Fibroblast of lung (primary cell): ENCODE results near the gene ANKRD53. TPM values are rescaled to one million over a fixed set of nuclear protein-coding genes. Genes with fewer than 3 reads are reported as not detected.

Experiments
- DNase-seq, 2 donors: peaks; one replicate each; pipeline versions ENCODE4 v3.0.0 to v3.0.0-alpha.2; 2010; ENCODE audit warnings: low read depth in 2 of 2
- H2AFZ ChIP-seq: 2 replicates; pipeline ENCODE4 v1.5.1; 2012; ENCODE audit warnings: low read length, control low read depth, inconsistent platforms
- H3K27ac ChIP-seq: 2 replicates; pipeline ENCODE4 v1.5.1; 2011; ENCODE audit warnings: low read length, control low read depth; ENCODE audit not compliant: insufficient read depth
- H3K27me3 ChIP-seq: 2 replicates; pipeline ENCODE4 v1.5.1; 2011; ENCODE audit warnings: mild to moderate bottlenecking, low read length; ENCODE audit not compliant: control insufficient read depth, insufficient read depth
- H3K36me3 ChIP-seq: 2 replicates; pipeline ENCODE4 v1.5.1; 2011; ENCODE audit warnings: low read length; ENCODE audit not compliant: control insufficient read depth, insufficient read depth
- H3K4me1 ChIP-seq: 2 replicates; pipeline ENCODE4 v1.5.1; 2011; ENCODE audit warnings: low read length; ENCODE audit not compliant: control insufficient read depth, insufficient read depth; ENCODE audit errors: extremely low read depth
- H3K4me2 ChIP-seq: 2 replicates; pipeline ENCODE4 v1.5.1; 2011; ENCODE audit warnings: low read length, control low read depth; ENCODE audit not compliant: insufficient read depth; ENCODE audit errors: extremely low read depth
- H3K4me3 ChIP-seq, 4 experiments: fragments of 200-600 bp in 1 of 4; sonication (generic) in 1 of 4; replicated peaks in 1 of 4; 2 replicates each; pipeline ENCODE4 v1.5.1; 2011 to 2016; ENCODE audit warnings: low read length in 4 of 4, low read depth in 3 of 4, mild to moderate bottlenecking in 3 of 4, control low read depth in 2 of 4, inconsistent platforms in 1 of 4, mixed read lengths in 1 of 4; ENCODE audit not compliant: insufficient read depth in 1 of 4; ENCODE audit errors: control extremely low read depth in 1 of 4
- H3K79me2 ChIP-seq: 2 replicates; pipeline ENCODE4 v1.5.1; 2012; ENCODE audit warnings: mild to moderate bottlenecking, low read length, inconsistent platforms; ENCODE audit not compliant: control insufficient read depth, insufficient read depth
- H3K9ac ChIP-seq: 2 replicates; pipeline ENCODE4 v1.5.1; 2011; ENCODE audit warnings: mild to moderate bottlenecking, low read length, control low read depth; ENCODE audit not compliant: insufficient read depth
- H3K9me3 ChIP-seq: 2 replicates; pipeline ENCODE4 v1.5.1; 2012; ENCODE audit warnings: low read depth, low read length; ENCODE audit not compliant: control insufficient read depth, insufficient read depth
- H4K20me1 ChIP-seq: 2 replicates; pipeline ENCODE4 v1.5.1; 2011; ENCODE audit warnings: low read length; ENCODE audit not compliant: control insufficient read depth, insufficient read depth; ENCODE audit errors: extremely low read depth
- EZH2 ChIP-seq: IDR thresholded peaks from 2 replicates; pipeline ENCODE4 v1.5.1; 2012; ENCODE audit warnings: low read length, control low read depth, mild to moderate bottlenecking; ENCODE audit errors: missing control alignments
- polyA plus RNA-seq, 2 donors: library from polyadenylated mRNA; depleted of rRNA in 1 of 2; stranded (reverse) in 1 of 2; unstranded in 1 of 2; fragments of >200 nt; gene quantifications; 2 replicates each; pipeline ENCODE4 v1.2.1, GENCODE V29; 2011 to 2012; ENCODE audit warnings: missing spikeins in 1 of 2
- total RNA-seq: library from RNA; depleted of rRNA; stranded (reverse); fragments of >200 nt; gene quantifications from 2 replicates; pipeline ENCODE4 v1.2.1, GENCODE V29; 2014
- TF ChIP-seq, protein P1 (sequence below), 2 donors: IDR thresholded peaks in 1 of 2; conservative IDR thresholded peaks in 1 of 2; 1 replicate in 1 of 2; 2 replicates in 1 of 2; pipeline ENCODE4 v1.5.1; 2011 to 2012; ENCODE audit warnings: low read length in 2 of 2, control low read depth in 1 of 2, inconsistent platforms in 1 of 2, low read depth in 1 of 2, mild to moderate bottlenecking in 1 of 2

ANKRD53 gene
- total and polyA plus RNA-seq, 2 donors (not counting 1 experiment from before 2014, with no cell fraction given) = 0.58 to 1.3 TPM

DNA sequence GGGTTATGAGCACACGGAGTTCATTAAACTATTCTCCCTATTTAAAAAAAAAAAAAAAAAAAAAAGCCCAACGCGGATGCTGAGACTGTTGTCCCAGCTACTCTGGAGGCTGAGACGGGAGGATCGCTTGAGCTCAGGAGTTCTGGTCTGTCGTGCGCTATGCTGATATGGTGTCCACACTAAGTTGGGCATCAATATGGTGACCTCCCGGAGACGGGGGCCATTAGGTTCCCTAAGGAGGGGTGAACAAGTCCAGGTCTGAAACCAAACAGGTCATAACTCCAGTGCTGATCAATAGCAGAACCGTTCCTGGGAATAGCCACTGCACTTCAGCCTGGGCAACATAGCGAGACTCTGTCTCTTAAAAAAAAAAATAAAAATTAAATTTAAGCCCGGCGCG, 12.9 kb upstream of the ANKRD53 start:
- H3K9me3 ChIP-seq = no peaks in the 10 kb centered on the region
- no peak overlapping the region for H3K9ac ChIP-seq
- H4K20me1 ChIP-seq = no peaks in the 10 kb centered on the region
- H3K79me2 ChIP-seq = no peaks in the 10 kb centered on the region
- peak overlapping the region in 3 of 4 experiments; percentile 49 to 63 (median 53) for H3K4me3 ChIP-seq
- H3K4me1 ChIP-seq = no peaks in the 10 kb centered on the region
- TF ChIP-seq, protein P1, sequence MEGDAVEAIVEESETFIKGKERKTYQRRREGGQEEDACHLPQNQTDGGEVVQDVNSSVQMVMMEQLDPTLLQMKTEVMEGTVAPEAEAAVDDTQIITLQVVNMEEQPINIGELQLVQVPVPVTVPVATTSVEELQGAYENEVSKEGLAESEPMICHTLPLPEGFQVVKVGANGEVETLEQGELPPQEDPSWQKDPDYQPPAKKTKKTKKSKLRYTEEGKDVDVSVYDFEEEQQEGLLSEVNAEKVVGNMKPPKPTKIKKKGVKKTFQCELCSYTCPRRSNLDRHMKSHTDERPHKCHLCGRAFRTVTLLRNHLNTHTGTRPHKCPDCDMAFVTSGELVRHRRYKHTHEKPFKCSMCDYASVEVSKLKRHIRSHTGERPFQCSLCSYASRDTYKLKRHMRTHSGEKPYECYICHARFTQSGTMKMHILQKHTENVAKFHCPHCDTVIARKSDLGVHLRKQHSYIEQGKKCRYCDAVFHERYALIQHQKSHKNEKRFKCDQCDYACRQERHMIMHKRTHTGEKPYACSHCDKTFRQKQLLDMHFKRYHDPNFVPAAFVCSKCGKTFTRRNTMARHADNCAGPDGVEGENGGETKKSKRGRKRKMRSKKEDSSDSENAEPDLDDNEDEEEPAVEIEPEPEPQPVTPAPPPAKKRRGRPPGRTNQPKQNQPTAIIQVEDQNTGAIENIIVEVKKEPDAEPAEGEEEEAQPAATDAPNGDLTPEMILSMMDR (conservative IDR thresholded peaks at IDR 0.05 in 1 of 2, IDR thresholded peaks at IDR 0.05 in 1 of 2; ENCODE audit: low read depth in 1 of 2, low read length in 2 of 2) = no peak
- no peak for TF ChIP-seq EZH2
- no peaks in the 10 kb centered on the region for H3K36me3 ChIP-seq
- H3K27ac ChIP-seq = no peak overlapping the region
- H3K27me3 ChIP-seq = no peaks in the 10 kb centered on the region
- no peak overlapping the region for H2AFZ ChIP-seq
- peak overlapping the region; percentile 93 for H3K4me2 ChIP-seq
- DNase-seq = no peak

DNA sequence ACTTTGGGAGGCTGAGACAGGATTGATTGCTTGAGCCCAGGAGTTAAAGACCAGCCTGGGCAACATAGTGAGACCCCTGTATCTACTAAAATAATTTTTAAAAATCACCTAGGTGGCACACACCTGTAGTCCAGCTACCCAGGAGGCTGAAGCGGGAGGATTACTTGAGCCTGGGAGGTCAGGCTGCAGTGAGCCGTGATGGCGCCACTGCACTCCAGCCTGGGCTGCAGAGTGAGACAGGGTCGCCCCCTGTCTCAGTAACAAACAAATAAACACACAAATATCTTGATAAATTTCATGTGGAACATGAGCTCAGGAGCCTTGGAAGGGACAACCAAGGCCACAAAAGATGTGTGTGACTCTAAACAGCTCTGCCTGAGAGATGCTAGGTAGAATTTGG, 11.7 kb upstream of the ANKRD53 start:
- no peak overlapping the region for H3K4me3 ChIP-seq
- no peaks in the 10 kb centered on the region for H4K20me1 ChIP-seq
- H3K36me3 ChIP-seq = no peaks in the 10 kb centered on the region
- no peaks in the 10 kb centered on the region for H3K4me1 ChIP-seq
- no peaks in the 10 kb centered on the region for H3K9me3 ChIP-seq
- no peak overlapping the region for H2AFZ ChIP-seq
- no peak overlapping the region for H3K9ac ChIP-seq
- H3K79me2 ChIP-seq = no peaks in the 10 kb centered on the region
- H3K4me2 ChIP-seq = no peak overlapping the region
- H3K27me3 ChIP-seq = no peaks in the 10 kb centered on the region
- H3K27ac ChIP-seq = no peak overlapping the region
- TF ChIP-seq EZH2 = no peak
- TF ChIP-seq, protein P1 (conservative IDR thresholded peaks at IDR 0.05 in 1 of 2, IDR thresholded peaks at IDR 0.05 in 1 of 2; ENCODE audit: low read depth in 1 of 2, low read length in 2 of 2) = no peak
- no peak for DNase-seq

DNA sequence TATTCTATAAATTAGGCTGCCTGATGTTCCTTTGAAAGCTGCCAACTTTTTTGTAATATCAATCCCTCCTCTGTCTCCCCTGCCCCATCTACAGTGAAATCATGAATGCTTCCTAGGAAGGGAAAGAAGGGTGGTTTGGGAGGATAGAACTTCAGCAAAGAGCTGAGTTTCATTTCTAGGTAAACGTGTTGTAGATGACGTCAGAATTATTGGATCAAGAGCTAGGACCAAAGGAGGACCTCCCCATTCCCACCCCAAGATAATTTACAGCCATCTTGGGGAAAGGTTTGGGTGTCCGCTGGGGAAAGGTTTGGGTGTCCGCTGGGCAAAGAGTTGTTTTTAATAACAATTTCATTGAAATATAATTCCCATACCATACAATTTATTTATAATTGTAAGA, 11.2 kb upstream of the ANKRD53 start:
- Histone ChIP-seq H3K9me3 (no peaks in the 10 kb centered on the region), H3K4me2 (no peak overlapping the region), H3K36me3 (no peaks in the 10 kb centered on the region), H3K4me3 (no peak overlapping the region), H3K79me2 (no peaks in the 10 kb centered on the region), H3K9ac (no peak overlapping the region), H3K27ac (no peak overlapping the region), H4K20me1 (no peaks in the 10 kb centered on the region), H3K4me1 (no peaks in the 10 kb centered on the region), H2AFZ (no peak overlapping the region), H3K27me3 (no peaks in the 10 kb centered on the region)
- TF ChIP-seq EZH2 = no peak
- TF ChIP-seq, protein P1 (conservative IDR thresholded peaks at IDR 0.05 in 1 of 2, IDR thresholded peaks at IDR 0.05 in 1 of 2; ENCODE audit: low read depth in 1 of 2, low read length in 2 of 2) = no peak
- no peak for DNase-seq
